ENCODE data around the gene PDCD1. TPM values are rescaled to one million over a fixed set of nuclear protein-coding genes. Genes with fewer than 3 reads are reported as not detected.

PDCD1 gene
- total RNA-seq, 1 experiment from 2014 or later: not detected

- H3K4me3 ChIP-seq: no peak overlapping the region
- H3F3A ChIP-seq (ENCODE audit: insufficient read depth, low read depth): peaks cover 10% of the 10 kb centered on the region; the same call in 1 of the 2 replicates
- H3K4me1 ChIP-seq (replicated peaks; ENCODE audit: insufficient read depth): no peaks in the 10 kb centered on the region
- peaks cover 51% of the 10 kb centered on the region for H3K27me3 ChIP-seq (ENCODE audit: insufficient read depth, low read depth)
- H3K9me2 ChIP-seq (ENCODE audit: insufficient read depth): no peaks in the 10 kb centered on the region
- ChIA-PET POLR2A (ENCODE audit: unreplicated experiment) (no interaction called here), CTCF (no interaction called here)
- BruUV-seq (replicated peaks): no TSS peak
- H3K79me2 ChIP-seq (ENCODE audit: low read depth): no peaks in the 10 kb centered on the region
- no peak overlapping the region for H2AFZ ChIP-seq
- H3K4me2 ChIP-seq: no peak overlapping the region
- no peaks in the 10 kb centered on the region for H3K9me3 ChIP-seq (ENCODE audit: insufficient read depth, low read depth)
- no peak overlapping the region for H3K27ac ChIP-seq
- H4K20me1 ChIP-seq (ENCODE audit: insufficient read depth): no peaks in the 10 kb centered on the region
- TF ChIP-seq CTCF (conservative IDR thresholded peaks at IDR 0.05) (no peak), EZH2 (IDR thresholded peaks at IDR 0.05; ENCODE audit: low read depth) (no peak)
- H3K36me3 ChIP-seq (ENCODE audit: low read depth): no peaks in the 10 kb centered on the region
- DNase-seq: no peak
- intact Hi-C loops (cut with micrococcal nuclease; ENCODE audit: unreplicated experiment): loop anchor here (10.0 kb wide), 1 partner anchor 137 kb away; the partner anchor contains the start of gene D2HGDH
Observed at GRCh38 chr2:241872313-241872642, 13.6 kb upstream of the PDCD1 start.

- Histone ChIP-seq H3K4me1 (replicated peaks; ENCODE audit: insufficient read depth) (no peaks in the 10 kb centered on the region), H3K9me3 (ENCODE audit: insufficient read depth, low read depth) (no peaks in the 10 kb centered on the region), H3K27ac (no peak overlapping the region), H3K79me2 (ENCODE audit: low read depth) (no peaks in the 10 kb centered on the region), H3K9me2 (ENCODE audit: insufficient read depth) (no peaks in the 10 kb centered on the region), H3K27me3 (ENCODE audit: insufficient read depth, low read depth) (peaks cover 56% of the 10 kb centered on the region), H3F3A (ENCODE audit: insufficient read depth, low read depth) (peaks cover 10% of the 10 kb centered on the region; the same call in 1 of the 2 replicates), H3K36me3 (ENCODE audit: low read depth) (no peaks in the 10 kb centered on the region), H3K4me3 (no peak overlapping the region), H4K20me1 (ENCODE audit: insufficient read depth) (no peaks in the 10 kb centered on the region), H3K4me2 (no peak overlapping the region), H2AFZ (no peak overlapping the region)
- no TSS peak for BruUV-seq (replicated peaks)
- POLR2A ChIA-PET (ENCODE audit: unreplicated experiment): no interaction called here
- no peak for TF ChIP-seq EZH2 (IDR thresholded peaks at IDR 0.05; ENCODE audit: low read depth)
- CTCF ChIA-PET: no interaction called here
- no peak for DNase-seq
- intact Hi-C loops (cut with micrococcal nuclease; ENCODE audit: unreplicated experiment): loop anchor here (10.0 kb wide), 1 partner anchor 137 kb away; the partner anchor contains the start of gene D2HGDH
Observed at GRCh38 chr2:241871538-241872312, 13.0 kb upstream of the PDCD1 start.

GRCh38 chr2:241870611-241871537 is 12.2 kb upstream of the PDCD1 start:
- BruUV-seq (replicated peaks): no TSS peak
- POLR2A ChIA-PET (ENCODE audit: unreplicated experiment): no interaction called here

More at GRCh38 chr2:241870611-241871537, 12.2 kb upstream of the PDCD1 start:
- no peaks in the 10 kb centered on the region for H3K79me2 ChIP-seq (ENCODE audit: low read depth)
- H3K9me3 ChIP-seq (ENCODE audit: insufficient read depth, low read depth): no peaks in the 10 kb centered on the region
- no peak overlapping the region for H3K27ac ChIP-seq
- no peak overlapping the region for H3K4me3 ChIP-seq
- CTCF ChIA-PET: no interaction called here
- no peak overlapping the region for H2AFZ ChIP-seq
- H3K9me2 ChIP-seq (ENCODE audit: insufficient read depth): no peaks in the 10 kb centered on the region
- intact Hi-C loops (cut with micrococcal nuclease; ENCODE audit: unreplicated experiment): loop anchor here (10.0 kb wide), 1 partner anchor 136 kb away; the partner anchor contains the start of gene D2HGDH
- DNase-seq: no peak
- no peaks in the 10 kb centered on the region for H3K36me3 ChIP-seq (ENCODE audit: low read depth)
- H3F3A ChIP-seq (ENCODE audit: insufficient read depth, low read depth): peaks cover 10% of the 10 kb centered on the region; the same call in 1 of the 2 replicates
- H3K4me1 ChIP-seq (replicated peaks; ENCODE audit: insufficient read depth): no peaks in the 10 kb centered on the region
- TF ChIP-seq EZH2 (IDR thresholded peaks at IDR 0.05; ENCODE audit: low read depth): no peak
- no peak for TF ChIP-seq CTCF (conservative IDR thresholded peaks at IDR 0.05)
- peaks cover 58% of the 10 kb centered on the region for H3K27me3 ChIP-seq (ENCODE audit: insufficient read depth, low read depth)
- no peaks in the 10 kb centered on the region for H4K20me1 ChIP-seq (ENCODE audit: insufficient read depth)
- no peak overlapping the region for H3K4me2 ChIP-seq
